Measurements from ENCODE around the gene DUSP28.

GRCh38 chr2:240527153-240527750 is 32.9 kb upstream of the DUSP28 start:
- TF ChIP-seq CTCF (conservative IDR thresholded peaks at IDR 0.05; ENCODE audit: low read depth, low read length) (no peak), EZH2 (IDR thresholded peaks at IDR 0.05; ENCODE audit: borderline replicate concordance, low read depth, low read length, poor library complexity, severe bottlenecking) (no peak)

Data from A673 (cell line).